Hepatocyte (in vitro differentiated cells): ENCODE measurements around the gene TNFAIP8L3. TPM values are rescaled to one million over a fixed set of nuclear protein-coding genes. Genes with fewer than 3 reads are reported as not detected.

ENCODE experiments used
- DNase-seq: peaks from one replicate; pipeline ENCODE4 v3.0.0-alpha.2; 2016; ENCODE audit warnings: low spot score
- H2AFZ ChIP-seq: fragments of 200-600 bp; sonication (generic); 2 replicates; pipeline ENCODE4 v1.6.0; 2016; ENCODE audit warnings: antibody characterized with exemption, mild to moderate bottlenecking
- H3K27ac ChIP-seq: fragments of 200-600 bp; sonication (generic); 2 replicates; pipeline ENCODE4 v1.5.1; 2016; ENCODE audit warnings: mild to moderate bottlenecking
- H3K27me3 ChIP-seq: fragments of 200-600 bp; sonication (generic); 2 replicates; pipeline ENCODE4 v1.6.1; 2016
- H3K36me3 ChIP-seq: fragments of 200-600 bp; sonication (generic); replicated peaks from 2 replicates; pipeline ENCODE4 v1.5.1; 2016; ENCODE audit warnings: low read depth; ENCODE audit not compliant: insufficient read depth
- H3K4me1 ChIP-seq: fragments of 200-600 bp; sonication (generic); 2 replicates; pipeline ENCODE4 v1.5.1; 2016; ENCODE audit warnings: mild to moderate bottlenecking, moderate library complexity; ENCODE audit not compliant: insufficient read depth
- H3K4me2 ChIP-seq: fragments of 200-600 bp; sonication (generic); 2 replicates; pipeline ENCODE4 v1.6.0; 2016
- H3K4me3 ChIP-seq: fragments of 200-600 bp; sonication (generic); 2 replicates; pipeline ENCODE4 v1.5.1; 2016; ENCODE audit warnings: mild to moderate bottlenecking
- H3K79me2 ChIP-seq: fragments of 200-600 bp; sonication (generic); 2 replicates; pipeline ENCODE4 v1.6.0; 2017; ENCODE audit warnings: mild to moderate bottlenecking
- H3K9me2 ChIP-seq: fragments of 200-600 bp; sonication (generic); replicated peaks from 2 replicates; pipeline ENCODE4 v1.6.0; 2017; ENCODE audit warnings: mild to moderate bottlenecking; ENCODE audit not compliant: insufficient read depth
- H3K9me3 ChIP-seq: fragments of 200-600 bp; sonication (generic); 2 replicates; pipeline ENCODE4 v1.5.1; 2016; ENCODE audit warnings: low read depth, mild to moderate bottlenecking
- H4K20me1 ChIP-seq: fragments of 200-600 bp; sonication (generic); 2 replicates; pipeline ENCODE4 v1.6.0; 2016; ENCODE audit warnings: mild to moderate bottlenecking; ENCODE audit not compliant: insufficient read depth, poor library complexity, severe bottlenecking
- EZH2 ChIP-seq: fragments of 200-600 bp; sonication (generic); IDR thresholded peaks from 2 replicates; pipeline ENCODE4 v1.6.1; 2016; ENCODE audit warnings: antibody characterized with exemption, mild to moderate bottlenecking, borderline replicate concordance
- EZH2phosphoT487 ChIP-seq: fragments of 200-600 bp; sonication (generic); IDR thresholded peaks from one replicate; pipeline ENCODE4 v1.6.1; 2018; ENCODE audit warnings: antibody characterized with exemption, mild to moderate bottlenecking, low read depth, moderate library complexity; ENCODE audit not compliant: unreplicated experiment, severe bottlenecking
- WGBS: methylation state at CpG from one replicate; pipeline ENCODE4 v1.1.6; 2016; ENCODE audit warnings: low lambda C conversion rate; ENCODE audit errors: missing lambda C conversion rate; 5-methylcytosine and 5-hydroxymethylcytosine counted together
- polyA plus RNA-seq: library from polyadenylated mRNA; unstranded; fragments of >200 nt; fragmentation: Nextera tagmentation; extraction: Ambion mirVana; gene quantifications from 2 replicates; pipeline ENCODE4 v1.2.1, GENCODE V29; 2016
- total RNA-seq: library from RNA; depleted of rRNA; stranded (reverse); fragments of >200 nt; gene quantifications from 2 replicates; pipeline ENCODE4 v1.2.3, GENCODE V29; 2014
- TF ChIP-seq, protein P1 (sequence below): fragments of 200-600 bp; sonication (generic); IDR thresholded peaks from 2 replicates; pipeline ENCODE4 v1.5.1; 2016; ENCODE audit warnings: antibody characterized with exemption, mild to moderate bottlenecking; ENCODE audit not compliant: poor library complexity

Gene TNFAIP8L3
- total and polyA plus RNA-seq, 2 experiments from 2014 or later, result 2.4 to 3.4 TPM

DNA sequence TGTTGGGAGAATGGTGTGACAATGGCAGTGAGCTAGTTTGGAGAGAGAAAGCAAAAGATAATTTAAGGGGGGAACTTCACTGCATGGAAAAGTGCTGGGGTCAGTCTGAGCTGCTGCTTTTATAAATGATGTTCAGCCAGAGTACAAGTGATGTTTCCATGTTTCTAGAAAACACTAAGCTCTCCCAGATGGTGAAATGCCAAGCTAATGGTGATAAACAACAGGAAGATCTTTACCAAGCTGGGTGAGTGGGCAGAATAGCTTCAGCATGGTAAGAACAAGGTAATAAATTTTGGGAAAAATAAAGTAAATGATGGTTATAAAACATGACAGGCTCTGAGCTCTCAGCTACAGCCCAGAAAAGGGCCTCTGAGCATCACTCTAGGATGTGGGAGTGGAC lies 29.4 kb downstream of the TNFAIP8L3 start:
- Histone ChIP-seq H3K9me3 (no peaks in the 10 kb centered on the region), H3K79me2 (no peaks in the 10 kb centered on the region), H3K36me3 (no peaks in the 10 kb centered on the region), H3K9me2 (no peaks in the 10 kb centered on the region), H3K27me3 (no peaks in the 10 kb centered on the region), H2AFZ (no peak overlapping the region), H4K20me1 (no peaks in the 10 kb centered on the region), H3K4me3 (no peak overlapping the region), H3K4me2 (no peak overlapping the region), H3K4me1 (no peaks in the 10 kb centered on the region), H3K27ac (no peak overlapping the region)
- TF ChIP-seq, protein P1, sequence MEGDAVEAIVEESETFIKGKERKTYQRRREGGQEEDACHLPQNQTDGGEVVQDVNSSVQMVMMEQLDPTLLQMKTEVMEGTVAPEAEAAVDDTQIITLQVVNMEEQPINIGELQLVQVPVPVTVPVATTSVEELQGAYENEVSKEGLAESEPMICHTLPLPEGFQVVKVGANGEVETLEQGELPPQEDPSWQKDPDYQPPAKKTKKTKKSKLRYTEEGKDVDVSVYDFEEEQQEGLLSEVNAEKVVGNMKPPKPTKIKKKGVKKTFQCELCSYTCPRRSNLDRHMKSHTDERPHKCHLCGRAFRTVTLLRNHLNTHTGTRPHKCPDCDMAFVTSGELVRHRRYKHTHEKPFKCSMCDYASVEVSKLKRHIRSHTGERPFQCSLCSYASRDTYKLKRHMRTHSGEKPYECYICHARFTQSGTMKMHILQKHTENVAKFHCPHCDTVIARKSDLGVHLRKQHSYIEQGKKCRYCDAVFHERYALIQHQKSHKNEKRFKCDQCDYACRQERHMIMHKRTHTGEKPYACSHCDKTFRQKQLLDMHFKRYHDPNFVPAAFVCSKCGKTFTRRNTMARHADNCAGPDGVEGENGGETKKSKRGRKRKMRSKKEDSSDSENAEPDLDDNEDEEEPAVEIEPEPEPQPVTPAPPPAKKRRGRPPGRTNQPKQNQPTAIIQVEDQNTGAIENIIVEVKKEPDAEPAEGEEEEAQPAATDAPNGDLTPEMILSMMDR, result no peak
- TF ChIP-seq EZH2phosphoT487, result no peak
- TF ChIP-seq EZH2, result no peak
- DNase-seq, result no peak

DNA sequence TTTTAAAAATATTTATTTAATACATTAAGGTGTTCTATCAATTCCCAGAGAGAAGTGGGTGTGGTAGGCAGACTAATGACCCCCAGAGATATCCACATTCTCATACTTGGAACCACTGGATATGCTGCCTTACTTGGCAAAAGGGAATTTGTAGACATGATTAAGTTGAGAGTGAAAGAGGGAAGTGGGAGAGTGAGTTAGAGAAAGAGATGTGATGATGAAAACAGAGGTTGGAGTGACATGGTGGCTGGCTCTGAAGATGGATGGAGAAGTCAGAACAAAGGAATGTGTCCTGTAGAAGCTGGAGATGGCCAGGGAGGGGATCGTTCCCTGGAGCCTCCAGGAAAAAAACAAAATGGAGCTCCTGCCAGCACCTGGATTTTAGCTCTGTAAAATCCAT lies 32.0 kb downstream of the TNFAIP8L3 start:
- Histone ChIP-seq H3K9me3 (no peaks in the 10 kb centered on the region), H2AFZ (no peak overlapping the region), H3K4me3 (no peak overlapping the region), H3K79me2 (no peaks in the 10 kb centered on the region), H4K20me1 (no peaks in the 10 kb centered on the region), H3K9me2 (no peaks in the 10 kb centered on the region), H3K27me3 (no peaks in the 10 kb centered on the region), H3K4me2 (no peak overlapping the region), H3K27ac (no peak overlapping the region), H3K4me1 (no peaks in the 10 kb centered on the region), H3K36me3 (no peaks in the 10 kb centered on the region)
- WGBS, result 81% methylated on average over 1 of the region's 1 CpG
- no peak for DNase-seq
- no peak for TF ChIP-seq EZH2
- TF ChIP-seq, protein P1, result no peak
- no peak for TF ChIP-seq EZH2phosphoT487

DNA sequence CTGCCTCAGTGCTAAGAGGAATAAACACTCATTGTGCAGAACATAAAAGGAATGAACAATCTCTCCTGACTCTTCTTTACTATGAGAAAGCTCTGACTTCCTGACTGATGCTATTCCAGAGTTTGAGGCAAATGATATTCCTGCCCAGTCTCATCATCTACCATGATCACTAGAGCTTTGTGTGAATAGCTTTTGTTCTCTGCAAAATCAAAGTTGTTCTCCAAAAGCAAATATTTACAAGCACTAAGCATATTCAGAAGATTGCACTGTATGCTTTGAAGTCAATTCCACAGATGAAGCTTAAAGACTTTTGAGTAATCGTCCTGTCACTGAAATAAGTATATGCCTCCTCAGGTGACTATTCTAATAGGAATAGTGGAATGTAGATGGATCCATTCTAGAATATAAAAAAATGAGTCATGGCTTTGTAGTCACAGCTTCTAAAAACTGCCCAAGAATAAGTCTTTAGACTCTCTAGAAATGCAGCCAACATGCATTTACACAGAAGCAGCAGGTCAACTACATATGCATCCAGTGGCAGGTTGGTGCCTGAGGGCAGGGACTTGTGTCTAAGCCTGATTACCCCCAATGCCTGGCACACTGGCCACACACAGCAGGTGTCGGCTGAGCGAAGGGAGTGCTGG lies 34.6 kb downstream of the TNFAIP8L3 start:
- no peak for TF ChIP-seq EZH2
- TF ChIP-seq, protein P1, result no peak
- H3K27me3 ChIP-seq, result no peaks in the 10 kb centered on the region
- no peaks in the 10 kb centered on the region for H3K9me2 ChIP-seq
- H2AFZ ChIP-seq, result no peak overlapping the region
- no peaks in the 10 kb centered on the region for H3K9me3 ChIP-seq
- H4K20me1 ChIP-seq, result no peaks in the 10 kb centered on the region
- 72% methylated on average over 3 of the region's 3 CpGs for WGBS
- H3K4me1 ChIP-seq, result no peaks in the 10 kb centered on the region
- no peak for DNase-seq
- no peak overlapping the region for H3K4me3 ChIP-seq
- no peak overlapping the region for H3K27ac ChIP-seq
- no peaks in the 10 kb centered on the region for H3K36me3 ChIP-seq
- no peaks in the 10 kb centered on the region for H3K79me2 ChIP-seq
- no peak overlapping the region for H3K4me2 ChIP-seq

DNA sequence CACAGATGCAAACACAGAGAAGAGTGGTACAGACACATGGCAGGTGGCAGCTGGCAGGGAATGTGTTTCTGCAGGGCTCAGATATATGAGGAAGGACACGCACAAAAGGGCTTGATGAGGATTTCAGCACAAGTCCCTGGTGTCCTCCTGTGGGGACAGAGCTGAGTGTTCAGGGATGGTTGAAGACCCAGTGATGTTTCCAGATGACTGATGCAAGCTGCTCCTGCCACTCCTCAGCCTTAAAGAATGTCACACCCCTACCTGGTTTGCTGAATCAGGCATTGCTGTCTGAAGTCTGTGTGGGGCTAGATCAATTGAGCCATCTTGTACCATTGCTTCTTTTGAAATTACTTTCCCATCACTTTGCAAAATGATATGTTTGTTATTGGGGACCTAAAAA lies 40.2 kb downstream of the TNFAIP8L3 start:
- H3K79me2 ChIP-seq, result no peaks in the 10 kb centered on the region
- DNase-seq, result no peak
- no peaks in the 10 kb centered on the region for H3K4me1 ChIP-seq
- H3K9me3 ChIP-seq, result no peaks in the 10 kb centered on the region
- no peaks in the 10 kb centered on the region for H3K9me2 ChIP-seq
- no peaks in the 10 kb centered on the region for H3K36me3 ChIP-seq
- no peak overlapping the region for H3K4me2 ChIP-seq
- no peak overlapping the region for H3K27ac ChIP-seq
- TF ChIP-seq EZH2 (no peak), EZH2phosphoT487 (no peak)
- TF ChIP-seq, protein P1, result no peak
- H2AFZ ChIP-seq, result no peak overlapping the region
- WGBS, result 100% methylated on average over 1 of the region's 1 CpG
- H4K20me1 ChIP-seq, result no peaks in the 10 kb centered on the region
- H3K27me3 ChIP-seq, result no peaks in the 10 kb centered on the region
- no peak overlapping the region for H3K4me3 ChIP-seq
